Superior temporal gyrus (tissue), 1 donor: ENCODE data around the gene BBS9.
A peak's percentile ranks its signal among the peaks of the same experiment; 100 is the strongest.
"Not testable (repeated sequence)": the region's sequence is repeated elsewhere in the genome, so short reads cannot be mapped to it uniquely, and the experiment has no call there.

Source experiments
- DNase-seq: peaks from one replicate; pipeline ENCODE4 v3.0.0-alpha.2; 2016; ENCODE audit errors: extremely low spot score

The BBS9 gene

GRCh38 chr7:33428415-33428814 lies 299.1 kb downstream of the BBS9 start:
- no peak for DNase-seq

- no peak for DNase-seq
These were observed 302.2 kb downstream of the BBS9 start for GRCh38 chr7:33431543-33431942.

- no peak for DNase-seq
These were observed 303.5 kb downstream of the BBS9 start for GRCh38 chr7:33432821-33433220.

- DNase-seq, result peak; percentile 24
These were observed 304.0 kb downstream of the BBS9 start for GRCh38 chr7:33433357-33433756.

- DNase-seq, result no peak
These were observed 315.1 kb downstream of the BBS9 start for GRCh38 chr7:33444511-33444910.

- no peak for DNase-seq
These were observed 317.2 kb downstream of the BBS9 start for GRCh38 chr7:33446551-33446950.

GRCh38 chr7:33448035-33448434 lies 318.7 kb downstream of the BBS9 start:
- no peak for DNase-seq

- DNase-seq, result no peak
These were observed 320.5 kb downstream of the BBS9 start for GRCh38 chr7:33449847-33450246.

GRCh38 chr7:33452805-33453502 lies 323.6 kb downstream of the BBS9 start:
- no peak for DNase-seq

GRCh38 chr7:33457039-33457438 lies 327.7 kb downstream of the BBS9 start:
- no peak for DNase-seq

GRCh38 chr7:33458581-33458980 lies 329.2 kb downstream of the BBS9 start:
- DNase-seq, result no peak

GRCh38 chr7:33459340-33459751 lies 330.0 kb downstream of the BBS9 start:
- peak; percentile 48 for DNase-seq

GRCh38 chr7:33463131-33463530 lies 333.8 kb downstream of the BBS9 start:
- no peak for DNase-seq

- DNase-seq, result no peak
These were observed 336.8 kb downstream of the BBS9 start for GRCh38 chr7:33466203-33466602.

GRCh38 chr7:33471636-33472242 lies 342.4 kb downstream of the BBS9 start:
- no peak for DNase-seq

GRCh38 chr7:33472348-33473025 lies 343.1 kb downstream of the BBS9 start:
- no peak for DNase-seq

- DNase-seq, result no peak
These were observed 348.5 kb downstream of the BBS9 start for GRCh38 chr7:33477719-33478480.

GRCh38 chr7:33484476-33484875 lies 355.1 kb downstream of the BBS9 start:
- not testable (repeated sequence) for DNase-seq

- no peak for DNase-seq
These were observed 356.6 kb downstream of the BBS9 start for GRCh38 chr7:33485747-33486493.

GRCh38 chr7:33486633-33487032 lies 357.3 kb downstream of the BBS9 start:
- no peak for DNase-seq

- no peak for DNase-seq
These were observed 358.8 kb downstream of the BBS9 start for GRCh38 chr7:33487998-33488682.
